SK-N-MC (cell line): ENCODE data around the gene NANOS3.

ENCODE experiments used
- EZH2 ChIP-seq: fragments of 200-600 bp; sonication (generic); IDR thresholded peaks from one replicate; pipeline ENCODE4 v1.6.1; 2017; ENCODE audit warnings: antibody characterized with exemption
- POLR2AphosphoS5 ChIP-seq: IDR thresholded peaks from 2 replicates; pipeline ENCODE4 v1.6.1; 2012; ENCODE audit warnings: mild to moderate bottlenecking, low read depth, low read length, borderline replicate concordance

- no peak for TF ChIP-seq POLR2AphosphoS5
- TF ChIP-seq EZH2: no peak
Measured at GRCh38 chr19:13848340-13848677, 28.6 kb upstream of the NANOS3 start.
